Esophagus squamous epithelium (tissue), 5 donors: ENCODE measurements around the gene XKR8. TPM values are rescaled to one million over a fixed set of nuclear protein-coding genes. Genes with fewer than 3 reads are reported as not detected.

Experiments used
- DNase-seq: peaks from one replicate; lab custom pipeline; 2025; lab: John Stamatoyannopoulos, UW
- H3K27ac ChIP-seq, 4 donors: fragments of 200-600 bp; sonication (generic); one replicate each; pipeline ENCODE4 v1.5.1; 2016 to 2019; ENCODE audit warnings: mild to moderate bottlenecking in 1 of 4
- H3K27me3 ChIP-seq, 4 donors: fragments of 200-600 bp; sonication (generic); 1 replicate in 3 of 4; 2 replicates in 1 of 4; pipeline versions ENCODE4 v1.5.1 to v1.6.0; 2017 to 2021; ENCODE audit warnings: antibody characterized with exemption in 1 of 4
- H3K36me3 ChIP-seq, 3 donors: fragments of 200-600 bp; sonication (generic); one replicate each; pipeline ENCODE4 v1.5.1; 2016 to 2019
- H3K4me1 ChIP-seq, 3 donors: fragments of 200-600 bp; sonication (generic); one replicate each; pipeline ENCODE4 v1.5.1; 2017 to 2019
- H3K4me3 ChIP-seq, 4 donors: fragments of 200-600 bp; sonication (generic); 1 replicate in 3 of 4; 2 replicates in 1 of 4; pipeline ENCODE4 v1.5.1; 2016 to 2019; ENCODE audit warnings: mild to moderate bottlenecking in 2 of 4, moderate library complexity in 1 of 4
- H3K9me3 ChIP-seq, 3 donors: fragments of 200-600 bp; sonication (generic); one replicate each; pipeline ENCODE4 v1.5.1; 2016 to 2019
- CTCF ChIP-seq, 6 experiments: fragments of 450-650 bp in 4 of 6; fragments of 200-600 bp in 2 of 6; sonication (generic) in 2 of 6; IDR thresholded peaks; one replicate each; pipeline ENCODE4 v1.5.1; 2016 to 2019; ENCODE audit warnings: antibody characterized with exemption in 6 of 6, mild to moderate bottlenecking in 4 of 6, moderate library complexity in 4 of 6
- POLR2A ChIP-seq, 4 donors: fragments of 450-650 bp; IDR thresholded peaks; one replicate each; pipeline ENCODE4 v1.6.1; 2017; ENCODE audit warnings: antibody characterized with exemption in 4 of 4, mild to moderate bottlenecking in 4 of 4, moderate library complexity in 3 of 4
- WGBS, 2 donors: methylation state at CpG; one replicate each; pipeline ENCODE4 v1.1.5; 2018; 5-methylcytosine and 5-hydroxymethylcytosine counted together
- intact Hi-C: fragments of 100-400 bp; cut with DNase I; formaldehyde crosslinking; loops from one replicate; pipeline ENCODE4 v1.15.0; 2022
- total RNA-seq, 4 donors: library from RNA; depleted of rRNA; stranded (reverse); fragments of >200 nt; gene quantifications; one replicate each; pipeline ENCODE4 v1.1.0, GENCODE V29; 2016
- donor health status: DM: yes; HTN: yes; CAD: no.

XKR8 gene
- total RNA-seq, 4 donors from 2014 or later, result 2.9 to 6.2 (median 4.3) TPM

- no peak for DNase-seq
- Histone ChIP-seq H3K36me3 (no peaks in the 10 kb centered on the region), H3K27me3 (no peaks in the 10 kb centered on the region), H3K4me3 (no peak overlapping the region), H3K27ac (no peak overlapping the region), H3K4me1 (peaks cover 0 to 6% (median 0%) of the 10 kb centered on the region in 3 donors), H3K9me3 (no peaks in the 10 kb centered on the region)
- WGBS, 2 donors, result 50 to 64% methylated on average over 4 to 5 of the region's 5 CpGs
- no peak for TF ChIP-seq POLR2A (IDR thresholded peaks at IDR 0.05)
- no peak for TF ChIP-seq CTCF (IDR thresholded peaks at IDR 0.05)
- intact Hi-C loops, result no loop called here
Measured at GRCh38 chr1:27928216-27928954, 31.4 kb upstream of the XKR8 start.

GRCh38 chr1:27931184-27931583, 28.6 kb upstream of the XKR8 start:
- no peaks in the 10 kb centered on the region for H3K36me3 ChIP-seq
- no peak for DNase-seq
- no peak overlapping the region for H3K4me3 ChIP-seq
- intact Hi-C loops, result no loop called here
- WGBS, 2 donors, result 75 to 94% methylated on average over 1 to 6 of the region's 6 CpGs
- TF ChIP-seq POLR2A (IDR thresholded peaks at IDR 0.05), result no peak
- TF ChIP-seq CTCF (IDR thresholded peaks at IDR 0.05), result no peak
- H3K9me3 ChIP-seq, result no peaks in the 10 kb centered on the region
- peaks cover 0 to 19% (median 0%) of the 10 kb centered on the region in 3 donors for H3K4me1 ChIP-seq
- H3K27me3 ChIP-seq, result peaks cover 0 to 22% (median 0%) of the 10 kb centered on the region in 4 donors
- H3K27ac ChIP-seq, result no peak overlapping the region

- H3K36me3 ChIP-seq, result no peaks in the 10 kb centered on the region
- DNase-seq, result no peak
- intact Hi-C loops, result no loop called here
Measured at GRCh38 chr1:27931759-27932158, 28.0 kb upstream of the XKR8 start.

GRCh38 chr1:27934818-27935549, 24.8 kb upstream of the XKR8 start, which contains the start of gene SMPDL3B:
Gene SMPDL3B, plus strand, starts transcription at chr1:27935000. Its CDS starts 184 bp downstream, at chr1:27935184.
- Histone ChIP-seq H3K27ac (no peak within 1 kb of the TSS), H3K9me3 (no peaks in the 10 kb centered on the region), H3K36me3 (no peaks in the 10 kb centered on the region), H3K27me3 (peaks cover 0 to 28% (median 0%) of the 10 kb centered on the region in 4 donors), H3K4me1 (peaks cover 0 to 12% (median 0%) of the 10 kb centered on the region in 3 donors), H3K4me3 (peak within 1 kb of the TSS; percentile 8 to 47 (median 29))
- DNase-seq, result no peak
- TF ChIP-seq CTCF (IDR thresholded peaks at IDR 0.05) (peak in 3 of 6 experiments; percentile 14 to 21 (median 14)), POLR2A (IDR thresholded peaks at IDR 0.05) (no peak)
- intact Hi-C loops, result no loop called here
- 2 to 9% methylated on average over 9 to 12 of the region's 16 CpGs for WGBS, 2 donors

More at GRCh38 chr1:27931759-27932158, 28.0 kb upstream of the XKR8 start:
- no peaks in the 10 kb centered on the region for H3K9me3 ChIP-seq
- 76 to 79% methylated on average over 4 of the region's 4 CpGs for WGBS, 2 donors
- H3K27ac ChIP-seq, result no peak overlapping the region
- H3K4me3 ChIP-seq, result no peak overlapping the region
- peaks cover 0 to 28% (median 0%) of the 10 kb centered on the region in 4 donors for H3K27me3 ChIP-seq
- peaks cover 0 to 19% (median 0%) of the 10 kb centered on the region in 3 donors for H3K4me1 ChIP-seq
- no peak for TF ChIP-seq POLR2A (IDR thresholded peaks at IDR 0.05)
- TF ChIP-seq CTCF (IDR thresholded peaks at IDR 0.05), result no peak

- DNase-seq, result no peak
- Histone ChIP-seq H3K4me3 (peak overlapping the region in 1 of 4 donors; percentile 47), H3K27ac (no peak overlapping the region), H3K36me3 (no peaks in the 10 kb centered on the region), H3K27me3 (peaks cover 0 to 28% (median 0%) of the 10 kb centered on the region in 4 donors), H3K4me1 (peaks cover 0 to 12% (median 0%) of the 10 kb centered on the region in 3 donors), H3K9me3 (no peaks in the 10 kb centered on the region)
- 49 to 66% methylated on average over 8 of the region's 8 CpGs for WGBS, 2 donors
- TF ChIP-seq POLR2A (IDR thresholded peaks at IDR 0.05) (no peak), CTCF (IDR thresholded peaks at IDR 0.05) (no peak)
- intact Hi-C loops, result no loop called here
Measured at GRCh38 chr1:27935721-27936120, 24.1 kb upstream of the XKR8 start.
